Osteocyte (in vitro differentiated cells): ENCODE results near the gene NRN1L. TPM values are rescaled to one million over a fixed set of nuclear protein-coding genes. Genes with fewer than 3 reads are reported as not detected.

Experiments
- DNase-seq: peaks from one replicate; pipeline ENCODE4 v3.0.0; 2021; ENCODE audit warnings: mixed read lengths; ENCODE audit not compliant: unreplicated experiment; ENCODE audit errors: extremely low spot score
- H3K27ac Mint-ChIP-seq: one replicate; pipeline ENCODE4 v1.8.0; 2021; ENCODE audit warnings: mild to moderate bottlenecking, mixed read lengths; ENCODE audit not compliant: unreplicated experiment
- H3K27me3 Mint-ChIP-seq: one replicate; pipeline ENCODE4 v1.8.0; 2021; ENCODE audit warnings: mixed read lengths; ENCODE audit not compliant: unreplicated experiment
- H3K36me3 Mint-ChIP-seq: one replicate; pipeline ENCODE4 v1.8.0; 2021; ENCODE audit warnings: mixed read lengths; ENCODE audit not compliant: unreplicated experiment
- H3K4me1 Mint-ChIP-seq: one replicate; pipeline ENCODE4 v1.8.0; 2021; ENCODE audit warnings: mixed read lengths; ENCODE audit not compliant: unreplicated experiment
- H3K4me3 Mint-ChIP-seq: one replicate; pipeline ENCODE4 v1.8.0; 2021; ENCODE audit warnings: mild to moderate bottlenecking, moderate library complexity, mixed read lengths; ENCODE audit not compliant: unreplicated experiment
- H3K9me3 Mint-ChIP-seq: one replicate; pipeline ENCODE4 v1.8.0; 2021; ENCODE audit warnings: mixed read lengths; ENCODE audit not compliant: unreplicated experiment
- total RNA-seq: library from RNA; stranded (reverse); gene quantifications from 2 replicates; pipeline ENCODE4 v1.2.1, GENCODE V29; 2021
- TF ChIP-seq, protein P1 (sequence below): fragments of 200-600 bp; sonication (generic); IDR thresholded peaks from 2 replicates; pipeline ENCODE4 v1.5.0; 2021; ENCODE audit warnings: antibody characterized with exemption, mild to moderate bottlenecking, moderate library complexity

The NRN1L gene
- total RNA-seq, 1 donor from 2014 or later: 1.5 TPM

DNA sequence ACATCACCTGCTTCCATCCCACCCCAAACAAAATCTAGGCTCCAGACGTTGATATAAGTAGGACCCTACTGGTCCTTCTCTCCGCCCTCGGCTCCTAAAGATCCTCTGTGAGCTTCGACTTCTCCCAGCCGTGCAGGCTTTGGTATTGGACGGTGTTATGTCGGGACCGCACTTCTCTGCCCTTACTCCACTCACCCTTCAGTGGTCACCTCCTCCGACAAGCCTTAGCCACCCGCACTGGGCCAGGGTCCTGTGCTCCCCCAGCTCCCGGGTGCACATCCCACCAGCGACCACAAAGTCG lies 50.4 kb downstream of the NRN1L start:
- H3K27me3 Mint-ChIP-seq: no peaks in the 10 kb centered on the region
- H3K27ac Mint-ChIP-seq: peak overlapping the region; percentile 98
- peak overlapping the region; percentile 98 for H3K4me3 Mint-ChIP-seq
- H3K9me3 Mint-ChIP-seq: no peaks in the 10 kb centered on the region
- DNase-seq: no peak
- H3K36me3 Mint-ChIP-seq: no peaks in the 10 kb centered on the region
- peaks cover 18% of the 10 kb centered on the region for H3K4me1 Mint-ChIP-seq
- TF ChIP-seq, protein P1, sequence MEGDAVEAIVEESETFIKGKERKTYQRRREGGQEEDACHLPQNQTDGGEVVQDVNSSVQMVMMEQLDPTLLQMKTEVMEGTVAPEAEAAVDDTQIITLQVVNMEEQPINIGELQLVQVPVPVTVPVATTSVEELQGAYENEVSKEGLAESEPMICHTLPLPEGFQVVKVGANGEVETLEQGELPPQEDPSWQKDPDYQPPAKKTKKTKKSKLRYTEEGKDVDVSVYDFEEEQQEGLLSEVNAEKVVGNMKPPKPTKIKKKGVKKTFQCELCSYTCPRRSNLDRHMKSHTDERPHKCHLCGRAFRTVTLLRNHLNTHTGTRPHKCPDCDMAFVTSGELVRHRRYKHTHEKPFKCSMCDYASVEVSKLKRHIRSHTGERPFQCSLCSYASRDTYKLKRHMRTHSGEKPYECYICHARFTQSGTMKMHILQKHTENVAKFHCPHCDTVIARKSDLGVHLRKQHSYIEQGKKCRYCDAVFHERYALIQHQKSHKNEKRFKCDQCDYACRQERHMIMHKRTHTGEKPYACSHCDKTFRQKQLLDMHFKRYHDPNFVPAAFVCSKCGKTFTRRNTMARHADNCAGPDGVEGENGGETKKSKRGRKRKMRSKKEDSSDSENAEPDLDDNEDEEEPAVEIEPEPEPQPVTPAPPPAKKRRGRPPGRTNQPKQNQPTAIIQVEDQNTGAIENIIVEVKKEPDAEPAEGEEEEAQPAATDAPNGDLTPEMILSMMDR: no peak

DNA sequence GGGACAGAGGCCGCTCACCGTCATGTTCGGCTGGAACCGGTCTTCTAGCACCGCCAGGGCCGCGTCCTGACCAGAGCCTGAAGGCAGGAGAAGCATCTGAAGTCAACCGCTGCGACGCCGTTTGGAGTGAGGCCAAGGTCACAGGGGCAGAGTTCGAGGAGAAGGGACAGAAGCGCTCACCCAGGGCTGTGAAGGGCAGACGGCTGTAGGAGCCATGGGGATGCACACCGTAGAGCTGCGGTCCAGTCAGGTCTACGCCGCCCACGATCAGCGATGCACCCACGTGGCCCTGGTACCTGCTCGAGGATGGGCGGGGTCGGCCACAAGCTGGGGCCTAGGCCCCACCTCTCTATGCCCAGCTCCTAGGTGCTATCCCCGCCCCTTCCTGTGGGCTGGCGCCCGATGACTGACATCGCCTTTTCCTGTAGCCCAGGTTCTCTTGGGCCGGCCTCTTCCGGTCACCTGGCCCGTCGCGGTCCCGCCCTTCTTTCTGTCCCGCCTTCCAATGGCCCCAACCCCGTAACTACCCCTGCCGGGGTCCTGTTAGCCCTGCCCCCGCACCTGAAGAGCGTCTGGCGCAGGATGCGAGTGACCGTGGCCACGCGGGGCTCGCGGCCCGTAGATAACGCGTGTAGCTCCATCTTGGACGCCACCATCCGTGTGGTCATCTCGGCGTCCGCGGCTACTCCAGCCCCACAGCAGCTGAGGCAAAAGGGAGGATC lies 50.9 kb downstream of the NRN1L start:
- Mint-ChIP-seq H3K4me3 (peak overlapping the region; percentile 98), H3K27ac (peak overlapping the region; percentile 98), H3K9me3 (no peaks in the 10 kb centered on the region), H3K36me3 (no peaks in the 10 kb centered on the region), H3K4me1 (peaks cover 18% of the 10 kb centered on the region), H3K27me3 (no peaks in the 10 kb centered on the region)
- DNase-seq: peak; percentile 94
- TF ChIP-seq, protein P1: no peak

Other genes with a start within 250 kb of the NRN1L start
- gene CARMIL2, start 239.7 kb upstream of the NRN1L start, total RNA-seq: 0.94 and 1.7 TPM in 2 replicates
- gene ACD, start 224.6 kb upstream of the NRN1L start, total RNA-seq: 21.3 and 23.1 TPM in 2 replicates
- 4.1 and 4.6 TPM in 2 replicates for gene PARD6A, start 223.9 kb upstream of the NRN1L start, total RNA-seq
- gene ENKD1, start 218.1 kb upstream of the NRN1L start, total RNA-seq: 10.9 and 11.7 TPM in 2 replicates
- gene C16orf86, start 218.1 kb upstream of the NRN1L start, total RNA-seq: 2.1 and 2.8 TPM in 2 replicates
- gene GFOD2, start 165.6 kb upstream of the NRN1L start, total RNA-seq: 21.9 and 22.2 TPM in 2 replicates
- 18.9 and 19.5 TPM in 2 replicates for gene RANBP10, start 78.3 kb upstream of the NRN1L start, total RNA-seq
- 3.6 and 4.1 TPM in 2 replicates for gene TSNAXIP1, start 78.0 kb upstream of the NRN1L start, total RNA-seq
- 29.5 and 30.0 TPM in 2 replicates for gene THAP11, start 42.6 kb upstream of the NRN1L start, total RNA-seq
- 121 and 125 TPM in 2 replicates for gene NUTF2, start 38.0 kb upstream of the NRN1L start, total RNA-seq
- gene CENPT, start 37.2 kb upstream of the NRN1L start, total RNA-seq: 46.3 and 51.2 TPM in 2 replicates
- gene EDC4, start 11.8 kb upstream of the NRN1L start, total RNA-seq: 68.2 and 75.4 TPM in 2 replicates
- gene PSKH1, start 8.4 kb downstream of the NRN1L start, total RNA-seq: 43.9 and 45.5 TPM in 2 replicates
- 0.39 and 0.91 TPM in 2 replicates for gene CTRL, start 47.0 kb downstream of the NRN1L start, total RNA-seq
- 58.3 and 59.0 TPM in 2 replicates for gene PSMB10, start 52.0 kb downstream of the NRN1L start, total RNA-seq
- 35.3 and 36.9 TPM in 2 replicates for gene LCAT, start 59.2 kb downstream of the NRN1L start, total RNA-seq
- gene SLC12A4, start 83.8 kb downstream of the NRN1L start, total RNA-seq: 90.7 and 91.6 TPM in 2 replicates
- gene DPEP3, start 95.6 kb downstream of the NRN1L start, total RNA-seq: not detected in 2 replicates
- gene DPEP2, start 114.6 kb downstream of the NRN1L start, total RNA-seq: not detected in 2 replicates
- not detected in 2 replicates for gene DPEP2NB, start 131.0 kb downstream of the NRN1L start, total RNA-seq
- 7.5 and 8.8 TPM in 2 replicates for gene DDX28, start 138.3 kb downstream of the NRN1L start, total RNA-seq
- gene DUS2, start 138.4 kb downstream of the NRN1L start, total RNA-seq: 13.6 and 17.2 TPM in 2 replicates
- 42.0 and 42.3 TPM in 2 replicates for gene NFATC3, start 200.5 kb downstream of the NRN1L start, total RNA-seq